HG02870 (cell line): Measurements from ENCODE around the gene RS1.

Experiments
- ATAC-seq: cut with Tn5 transposase; IDR thresholded peaks from one replicate; pipeline ENCODE4 v1.9.1; 2021; ENCODE audit warnings: mild to moderate bottlenecking, moderate library complexity; ENCODE audit not compliant: unreplicated experiment

Gene RS1

DNA sequence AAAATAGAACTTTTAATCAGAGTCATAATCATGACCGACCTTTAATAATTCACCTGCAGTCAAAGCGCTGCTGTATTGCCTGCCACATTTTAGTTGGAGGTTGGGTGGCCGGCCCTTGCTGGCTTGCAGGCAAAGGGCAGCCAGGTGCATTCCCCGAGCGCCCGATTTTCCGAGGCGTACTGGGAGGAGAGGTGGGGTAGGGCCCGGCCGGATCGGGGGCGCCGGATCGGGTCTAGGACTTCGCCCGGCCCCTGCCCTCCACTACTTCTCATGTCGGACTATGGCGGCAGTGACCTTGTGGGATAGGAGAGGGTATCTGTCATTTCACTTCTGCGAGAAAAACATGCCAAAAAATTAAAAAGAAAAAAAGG, 2.5 kb upstream of the RS1 start:
- peak; percentile 23 for ATAC-seq

DNA sequence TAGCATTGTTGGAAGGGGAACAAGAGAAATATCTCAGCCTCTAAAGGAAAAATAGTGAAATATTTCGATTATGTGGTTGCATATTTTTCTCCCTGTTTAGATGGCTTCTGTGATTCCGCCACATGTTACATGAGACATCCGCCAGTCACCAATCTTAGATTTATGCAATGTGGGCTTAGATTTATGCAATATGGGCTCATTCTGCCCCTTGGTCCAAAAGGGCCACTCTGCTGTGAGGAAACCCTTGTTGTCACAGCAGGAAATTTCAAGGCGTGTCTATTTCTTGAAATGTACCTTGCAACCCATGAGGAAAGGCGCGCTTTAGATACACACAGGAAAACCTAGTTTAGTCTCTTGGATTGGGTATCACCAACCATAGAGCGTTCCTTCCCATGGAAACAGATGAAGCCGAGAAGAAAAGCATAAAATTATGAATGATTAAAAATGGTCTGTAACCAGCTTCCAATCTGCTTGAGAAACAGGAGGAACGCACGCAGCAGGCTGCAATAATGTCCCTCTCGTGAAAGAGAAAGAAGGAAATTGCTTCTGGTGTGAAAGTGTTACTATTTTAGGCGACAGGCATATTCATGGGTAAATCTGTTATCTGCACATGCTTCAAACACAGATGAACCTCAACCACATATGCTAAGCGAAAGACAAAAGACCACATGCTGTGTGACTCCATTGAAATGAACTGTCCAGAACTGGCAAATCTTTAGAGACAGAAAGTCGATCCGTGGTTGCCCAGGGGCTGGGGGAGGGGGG, 3.7 kb downstream of the RS1 start:
- ATAC-seq = no peak

DNA sequence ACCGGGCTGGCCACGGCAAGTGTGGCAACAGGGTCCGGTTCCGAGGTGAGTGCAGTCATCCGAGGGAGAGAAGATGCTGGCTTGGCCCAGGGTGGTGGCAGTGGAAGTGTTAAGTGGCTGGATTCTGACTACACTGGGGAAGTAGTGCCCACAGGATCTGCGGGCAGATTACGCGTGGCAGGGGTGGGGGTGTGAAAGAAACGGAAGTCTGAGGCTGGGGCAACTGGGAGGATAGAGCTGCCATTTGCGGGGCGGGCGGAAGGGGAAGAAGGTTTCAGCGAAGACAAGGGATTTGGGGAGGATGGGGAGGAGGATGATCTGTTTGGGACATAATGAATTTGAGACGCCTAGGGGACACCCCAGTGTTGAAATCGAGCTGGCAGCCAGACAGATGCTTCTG, 5.3 kb downstream of the RS1 start:
- no peak for ATAC-seq

DNA sequence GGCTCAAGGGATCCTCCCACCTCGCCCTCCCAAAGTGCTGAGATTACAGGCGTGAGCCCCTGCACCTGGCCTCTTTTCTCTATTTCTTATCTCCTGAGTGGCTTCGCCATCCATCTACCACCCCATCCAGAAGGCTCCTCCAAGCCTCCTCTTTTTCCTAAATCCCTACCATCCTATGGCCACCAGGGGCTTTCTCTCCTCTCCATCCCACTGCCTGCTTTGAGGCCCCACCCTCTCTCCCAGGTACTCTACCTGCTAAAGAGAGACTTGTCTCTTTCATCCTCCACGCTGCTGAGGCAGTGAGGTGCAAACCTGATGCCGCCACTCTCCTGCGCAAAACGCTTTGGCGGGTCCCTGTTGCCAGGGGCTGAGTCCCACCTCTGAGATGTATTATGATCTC, 7.0 kb downstream of the RS1 start:
- no peak for ATAC-seq

DNA sequence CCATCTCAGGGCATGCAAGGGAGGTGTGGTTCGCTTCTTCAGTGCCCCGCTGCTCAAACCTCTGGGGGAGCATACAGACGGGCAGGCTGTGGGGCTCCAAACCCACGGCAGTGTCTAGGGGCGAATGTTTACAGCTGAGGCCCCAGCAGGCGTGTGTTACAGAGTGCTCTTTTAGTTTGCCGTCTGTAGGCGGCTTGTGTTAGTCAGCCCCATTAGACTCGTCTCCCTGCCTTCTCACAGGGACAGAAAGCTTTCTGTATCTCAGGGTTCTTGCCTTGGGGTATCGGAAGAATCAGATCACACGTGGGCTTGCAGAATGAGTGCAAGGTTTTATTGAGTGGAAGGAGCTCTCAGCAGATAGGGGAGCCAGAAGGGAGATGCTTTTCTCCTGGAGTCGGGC, 10.6 kb downstream of the RS1 start:
- no peak for ATAC-seq

DNA sequence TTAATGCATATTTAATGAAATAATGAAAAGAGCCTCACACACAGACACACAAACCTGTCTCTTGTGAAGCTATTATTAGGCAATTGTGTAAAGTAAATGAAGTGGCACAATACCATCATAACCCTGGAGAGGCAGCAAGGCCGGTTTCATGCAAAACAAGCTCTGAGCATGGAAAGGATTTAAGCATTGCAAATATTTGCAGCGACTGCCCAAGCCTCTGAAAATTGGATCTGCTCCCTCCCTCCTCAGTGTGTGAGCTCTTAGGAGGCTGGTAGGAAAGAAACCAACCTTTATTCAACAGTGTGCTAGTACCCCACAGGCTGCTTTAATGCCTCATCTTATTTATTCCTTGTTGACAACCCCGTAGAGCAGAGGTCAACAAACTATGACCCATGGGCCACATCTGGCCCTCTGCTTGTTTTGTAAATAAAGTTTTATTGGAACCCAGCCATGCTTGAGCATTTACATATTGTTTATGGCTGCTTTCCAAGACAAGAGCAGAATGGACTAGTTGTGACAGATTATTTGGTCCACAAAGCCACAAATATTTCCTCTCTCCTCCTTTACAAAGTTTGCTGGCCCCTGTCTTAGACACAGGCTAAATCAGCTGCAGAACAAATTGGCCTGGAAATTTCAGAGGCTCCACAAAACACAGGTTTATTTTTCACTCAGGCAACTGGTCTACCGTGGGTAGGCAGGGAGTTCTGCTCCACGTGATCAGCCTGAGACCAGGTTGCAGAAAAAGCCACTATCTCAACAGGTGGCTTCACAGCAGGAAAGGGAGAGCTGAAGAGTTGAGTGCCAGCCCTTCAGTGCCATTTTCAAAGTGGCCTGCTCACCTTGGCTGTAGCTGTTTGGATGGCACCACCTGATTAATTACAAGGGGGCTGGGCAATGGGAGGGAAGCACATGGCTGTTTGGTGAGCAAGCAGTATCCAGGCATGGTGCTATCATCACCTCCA, 16.8 kb downstream of the RS1 start:
- no peak for ATAC-seq

DNA sequence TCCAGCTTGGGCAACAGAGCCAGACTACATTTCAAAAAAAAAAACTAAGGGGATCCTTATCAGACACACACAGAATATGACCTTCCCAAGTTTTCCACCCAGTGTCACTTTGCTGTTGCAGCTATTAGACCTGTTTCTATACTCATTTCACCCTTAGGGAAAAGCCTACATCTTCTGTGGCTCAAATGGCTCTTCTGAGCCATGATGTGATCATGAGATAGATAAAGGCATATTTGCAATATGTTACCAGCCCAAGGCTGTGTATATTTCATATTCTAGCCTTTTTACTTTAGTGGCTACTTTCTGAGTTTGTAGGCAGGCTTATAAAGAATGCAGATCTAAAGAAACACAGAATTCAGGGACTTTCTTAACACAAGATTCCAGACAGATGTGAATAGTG, 19.3 kb downstream of the RS1 start:
- ATAC-seq = no peak

DNA sequence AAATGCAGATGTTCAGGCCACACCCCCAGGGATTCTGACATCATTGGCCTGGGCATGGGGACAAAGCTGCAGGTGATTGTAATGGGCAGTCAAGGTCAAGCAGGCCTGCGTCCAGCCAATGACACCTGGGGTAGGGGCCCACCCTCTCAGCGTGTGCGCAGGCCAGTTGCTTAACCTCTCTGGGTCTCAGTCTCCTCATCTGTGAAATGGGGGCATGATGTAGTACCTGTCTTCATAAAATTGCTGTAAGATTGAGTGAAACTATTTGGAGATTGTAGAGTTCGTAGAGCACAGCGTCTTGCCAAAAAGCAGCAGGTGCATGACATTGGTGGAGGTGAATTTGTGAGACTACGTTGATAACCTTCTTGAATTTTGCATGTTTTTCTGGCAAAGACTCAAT, 21.2 kb downstream of the RS1 start:
- ATAC-seq = no peak

DNA sequence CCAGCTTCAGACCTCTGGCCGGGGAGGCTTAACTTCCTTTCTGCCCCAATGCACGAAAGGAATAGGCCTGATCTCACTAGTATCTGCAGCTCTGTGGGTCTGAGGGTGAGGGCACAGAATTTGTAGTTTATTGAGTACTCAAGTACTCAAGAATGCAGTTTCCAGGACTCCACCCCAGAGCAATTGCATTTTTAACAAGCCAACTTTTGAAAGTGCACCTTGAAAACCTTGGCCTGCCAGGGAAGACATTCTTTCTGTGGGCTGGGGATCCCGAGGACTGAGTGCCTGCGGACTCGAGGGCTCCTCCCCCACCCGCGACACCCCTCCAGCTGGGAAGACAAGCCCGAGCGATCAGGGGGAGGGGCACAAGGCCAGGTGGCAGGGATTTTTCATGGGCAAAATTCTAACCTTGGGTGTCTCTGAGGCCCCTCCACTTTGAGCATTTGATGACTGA, 22.4 kb downstream of the RS1 start:
- ATAC-seq = no peak

DNA sequence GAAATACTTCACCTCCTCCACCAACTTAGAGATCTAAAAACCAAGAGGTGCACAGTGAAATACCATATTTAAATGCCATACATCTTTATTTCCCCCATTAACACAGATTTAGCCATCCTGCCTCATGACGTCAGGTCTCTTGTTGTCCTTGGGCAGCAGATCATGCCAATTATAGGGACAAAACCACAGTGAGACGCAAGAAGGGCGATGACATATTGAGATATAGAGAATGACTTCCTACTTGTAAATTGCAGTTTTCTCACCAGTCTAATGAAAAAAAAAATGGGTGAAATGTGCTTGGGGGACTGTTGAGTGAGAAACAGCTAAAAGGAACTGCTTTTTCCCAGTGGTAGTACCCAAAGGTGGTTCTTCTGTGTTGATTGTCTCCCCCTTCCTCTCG, 24.3 kb downstream of the RS1 start:
- ATAC-seq = no peak

DNA sequence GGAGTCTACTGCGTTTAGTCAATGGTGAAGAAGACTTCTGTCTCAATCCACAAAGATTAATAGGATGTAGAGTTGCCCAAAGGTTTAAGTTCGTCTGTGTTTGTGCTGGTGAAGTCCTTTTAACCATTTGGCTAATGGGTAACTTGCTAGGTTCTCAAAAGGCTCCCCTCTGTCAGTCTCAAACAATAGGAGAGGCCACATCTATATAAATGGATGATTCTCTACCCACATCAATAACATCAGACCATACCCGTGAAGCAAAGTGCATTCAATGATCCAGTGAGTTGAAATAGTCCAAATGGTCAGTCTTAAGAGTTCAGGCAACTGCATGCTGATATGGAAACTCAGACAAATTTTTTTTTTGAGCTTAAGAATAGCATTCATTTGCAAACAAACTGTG, 28.1 kb downstream of the RS1 start:
- ATAC-seq = no peak

DNA sequence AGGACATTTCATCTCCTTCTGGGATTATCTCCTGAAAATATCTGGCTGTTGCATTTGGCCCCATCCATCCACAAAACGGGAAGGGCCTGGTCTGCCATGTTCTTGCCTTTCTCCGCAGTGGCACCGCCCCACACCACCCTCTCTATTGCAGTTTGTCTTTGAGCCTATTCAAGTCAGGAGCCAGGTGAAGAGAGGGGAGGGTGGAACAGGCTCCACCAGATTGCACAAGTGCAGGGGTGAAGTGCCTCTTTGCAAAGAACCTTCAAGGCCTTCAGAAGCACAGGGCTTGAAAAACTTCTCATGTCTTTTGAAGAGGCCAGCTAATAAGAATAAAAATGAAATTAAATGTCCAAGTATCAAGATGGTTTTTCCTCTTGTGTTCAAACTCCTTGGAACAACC, 28.7 kb downstream of the RS1 start:
- no peak for ATAC-seq

DNA sequence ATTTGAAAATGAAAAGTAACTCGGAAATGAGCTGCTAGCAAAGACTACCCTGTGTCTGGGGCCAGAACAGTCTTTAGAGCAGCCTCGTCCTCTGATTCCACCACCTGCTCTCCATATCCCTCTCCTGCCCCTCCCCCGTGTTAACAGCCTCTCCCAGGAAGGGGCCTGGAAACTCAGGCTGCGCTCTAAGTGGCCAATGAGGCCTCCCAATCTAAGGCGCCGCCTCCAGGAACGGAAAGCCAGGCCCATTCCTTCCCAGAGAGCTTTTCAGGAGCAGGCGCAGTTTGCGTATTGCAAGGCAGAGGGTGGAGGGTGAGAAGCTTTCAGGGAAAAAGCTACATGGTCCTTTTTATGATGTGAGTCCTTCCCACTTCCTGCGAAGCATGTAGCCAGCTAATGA, 31.2 kb downstream of the RS1 start:
- no peak for ATAC-seq

DNA sequence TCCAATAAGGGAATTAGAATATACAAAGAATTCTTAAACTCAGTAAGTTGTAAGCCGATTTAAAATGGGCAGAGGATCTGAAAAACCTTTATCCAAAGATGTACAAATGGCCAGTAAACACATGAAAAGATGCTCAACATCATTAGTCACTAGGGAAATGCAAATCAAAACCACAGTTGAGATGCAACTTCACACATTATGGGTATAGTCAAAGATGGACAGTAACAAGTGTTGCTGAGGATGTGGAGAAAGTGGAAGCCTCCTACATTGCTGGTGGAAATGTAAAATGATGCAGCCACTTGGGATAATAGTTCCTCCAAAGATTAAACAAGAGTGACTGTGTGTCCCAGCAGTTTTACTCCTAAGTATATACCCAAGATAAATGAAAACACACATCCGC, 32.6 kb downstream of the RS1 start:
- no peak for ATAC-seq

DNA sequence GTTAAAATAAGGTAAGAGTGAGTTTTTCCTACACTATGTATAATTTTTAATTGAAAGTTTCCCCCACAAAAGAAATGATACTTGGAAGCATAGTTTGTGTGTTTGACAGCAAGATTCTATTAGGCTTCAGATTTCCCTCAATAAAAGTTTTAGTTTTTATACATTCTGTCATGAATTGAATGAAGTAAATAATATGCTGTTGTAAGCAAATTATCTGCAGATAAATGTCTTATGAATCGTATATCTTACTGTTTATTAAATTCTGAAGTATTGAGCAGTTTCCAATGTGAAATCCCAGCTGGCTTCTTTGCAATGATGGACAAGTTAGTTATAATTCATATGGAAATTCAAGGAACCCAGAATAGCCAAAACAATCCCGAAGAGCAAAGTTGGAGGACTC, 33.5 kb downstream of the RS1 start:
- ATAC-seq = no peak

DNA sequence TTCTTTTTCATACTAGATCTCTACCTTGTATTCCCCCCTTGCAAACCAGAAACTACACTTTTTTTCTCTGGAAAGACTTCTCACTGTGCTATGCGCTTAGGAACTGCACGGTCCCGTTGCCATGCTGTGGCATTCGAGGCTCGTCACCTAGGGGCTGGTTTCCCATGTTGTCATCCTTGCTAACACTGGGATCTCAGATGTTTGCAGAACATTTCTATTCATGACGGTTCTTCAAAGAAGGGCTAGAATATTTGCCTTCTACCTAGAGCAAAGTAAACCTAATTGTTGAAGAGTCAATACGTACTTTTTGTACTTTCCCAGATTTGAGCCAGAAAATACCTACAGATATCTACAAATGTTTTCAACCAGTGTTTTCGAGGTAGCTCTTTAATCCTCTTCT, 41.0 kb downstream of the RS1 start:
- ATAC-seq = no peak

DNA sequence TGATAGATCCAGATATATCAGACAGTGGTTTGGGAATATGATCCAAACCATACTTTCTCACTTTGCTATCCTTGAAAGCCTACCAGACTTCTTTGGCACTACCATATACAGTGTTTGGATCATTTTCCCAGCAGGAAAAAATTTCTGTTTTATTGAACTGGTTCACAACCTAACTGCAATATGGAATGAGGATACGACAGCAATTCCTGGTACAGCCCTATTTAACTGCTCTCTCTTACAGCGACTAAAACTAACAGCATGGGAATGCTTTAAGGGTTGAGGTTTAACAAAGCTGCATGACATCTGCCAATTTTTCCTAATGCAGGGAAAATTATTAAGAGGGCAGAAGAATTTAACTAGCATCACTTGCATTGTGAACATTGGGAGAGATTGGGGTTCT, 47.3 kb downstream of the RS1 start:
- ATAC-seq = no peak

DNA sequence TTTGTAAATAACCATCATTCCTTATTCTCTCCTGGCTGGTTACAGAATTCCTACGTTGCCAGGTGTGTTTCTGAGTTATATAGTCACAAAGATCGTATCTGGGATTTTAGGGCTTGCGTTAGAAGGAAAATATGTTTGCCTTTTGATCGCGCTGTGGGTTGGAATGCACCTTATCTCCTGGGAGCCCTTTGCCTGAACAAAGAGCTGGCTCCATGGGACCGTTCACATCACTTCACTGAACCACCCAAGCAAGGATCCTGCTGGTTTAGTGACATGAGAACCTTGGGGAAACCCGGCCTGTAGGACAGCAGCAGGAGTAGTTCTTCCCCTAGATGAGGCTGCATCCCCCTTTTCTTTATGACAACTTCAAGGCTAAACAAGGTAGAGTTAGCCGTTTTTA, 51.6 kb downstream of the RS1 start:
- no peak for ATAC-seq

DNA sequence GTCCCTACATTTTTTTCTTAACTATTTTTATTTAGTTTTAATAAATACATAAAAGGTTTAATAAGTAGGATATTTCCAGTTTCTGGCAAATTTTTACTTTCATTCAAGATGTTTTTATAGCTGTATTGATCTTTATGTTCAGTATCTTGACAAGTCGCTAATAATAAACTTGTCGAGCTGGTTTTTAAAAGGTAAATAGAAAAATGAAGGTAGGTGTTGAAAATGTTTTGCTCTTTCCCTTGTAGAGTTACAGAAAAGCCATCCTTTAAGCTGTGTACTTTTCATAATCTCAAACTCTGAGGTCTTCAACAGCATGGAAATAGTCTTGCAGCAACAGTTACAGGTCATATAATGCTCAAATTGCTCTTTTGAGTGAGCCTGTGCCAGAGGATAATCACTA, 52.6 kb downstream of the RS1 start:
- no peak for ATAC-seq

DNA sequence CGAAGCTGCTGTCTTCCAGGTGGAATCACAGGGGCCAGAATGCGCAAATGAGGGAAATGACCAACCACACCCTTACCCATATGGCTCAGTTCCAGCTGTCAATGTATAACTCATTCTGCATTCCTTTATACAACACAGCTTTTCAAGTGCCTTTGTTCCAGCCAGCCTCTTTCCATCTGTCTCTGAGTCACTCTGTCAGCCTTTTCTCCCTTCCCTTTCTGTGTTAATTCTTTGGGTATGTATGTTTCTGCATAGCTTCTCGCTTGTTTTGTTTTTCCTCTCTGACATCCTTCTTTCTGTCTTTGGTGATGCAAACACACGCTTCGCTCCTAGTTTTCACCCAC, 54.5 kb downstream of the RS1 start:
- no peak for ATAC-seq

DNA sequence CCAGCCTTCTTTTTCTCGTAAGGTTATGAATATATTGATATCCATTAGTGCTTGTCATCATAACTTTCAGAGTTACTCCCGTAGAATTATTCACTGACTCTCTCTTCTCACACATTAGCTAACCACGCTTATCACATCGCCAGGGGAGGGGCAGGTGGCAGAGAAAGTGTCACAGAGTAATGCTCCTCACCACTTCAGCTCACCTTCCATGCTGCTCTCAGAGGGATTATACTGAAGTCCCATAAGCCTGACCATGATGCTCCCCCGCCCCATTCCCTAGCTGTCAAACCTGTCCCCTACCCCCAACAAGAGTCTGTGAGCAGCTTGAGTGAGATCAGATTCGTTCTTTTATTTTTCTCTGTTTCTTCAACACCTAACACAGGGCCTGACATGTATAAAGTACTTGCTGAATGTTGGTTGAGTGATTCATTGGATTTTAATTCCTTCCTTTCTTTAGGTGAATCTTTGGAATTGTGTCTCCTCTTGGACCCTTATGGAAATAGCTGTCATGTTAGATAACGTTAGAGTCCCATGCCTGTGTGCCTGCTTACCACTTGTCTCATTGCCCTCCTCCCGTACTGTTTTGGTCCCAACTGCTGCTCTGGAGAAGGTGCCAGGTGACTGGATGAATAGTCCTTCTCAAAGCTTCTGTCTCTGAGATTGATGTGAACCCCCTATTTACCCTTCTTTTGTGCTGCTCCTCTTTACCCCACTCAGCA, 55.1 kb downstream of the RS1 start:
- ATAC-seq = no peak
